SK-N-SH (cell line): ENCODE results near the gene RNASEH2B. TPM values are rescaled to one million over a fixed set of nuclear protein-coding genes. Genes with fewer than 3 reads are reported as not detected.

Source experiments
- CTCF ChIA-PET: fragments of 300-600, 350-600 bp; formaldehyde crosslinking; extraction: SDS; loops from one replicate; lab custom pipeline; 2021; lab: Yijun Ruan, JAX
- POLR2A ChIA-PET: fragments of 350-600 bp; sonication (Branson Sonifier 250); formaldehyde crosslinking; extraction: SDS; loops from one replicate; lab custom pipeline; 2020; ENCODE audit warnings: antibody characterized with exemption, inconsistent platforms; lab: Yijun Ruan, JAX
- DNase-seq: peaks from one replicate; pipeline ENCODE4 v3.0.0; 2012
- H2AFZ ChIP-seq: fragments of 200-600 bp; sonication (generic); 2 replicates; pipeline ENCODE4 v1.8.1; 2016; ENCODE audit warnings: antibody characterized with exemption, mild to moderate bottlenecking, low read depth
- H3F3A ChIP-seq: fragments of 200-600 bp; sonication (generic); replicated peaks from 2 replicates; pipeline ENCODE3; 2016; ENCODE audit warnings: antibody characterized with exemption, mild to moderate bottlenecking; ENCODE audit not compliant: insufficient read depth
- H3K27ac ChIP-seq, 2 experiments: fragments of 200-500 bp in 1 of 2; fragments of 200-600 bp in 1 of 2; sonication (Bioruptor generic) in 1 of 2; sonication (generic), shearing (Covaris generic) in 1 of 2; 2 replicates each; pipeline versions ENCODE4 v1.5.1 to v1.6.1; 2014 to 2016; ENCODE audit warnings: low read depth in 2 of 2, inconsistent platforms in 1 of 2, low read length in 1 of 2, mild to moderate bottlenecking in 1 of 2, mixed read lengths in 1 of 2
- H3K27me3 ChIP-seq: fragments of 200-600 bp; sonication (generic), shearing (Covaris generic); 2 replicates; pipeline ENCODE4 v1.6.1; 2016; ENCODE audit warnings: mixed run types; ENCODE audit not compliant: insufficient read depth
- H3K36me3 ChIP-seq, 2 experiments: fragments of 200-500 bp in 1 of 2; fragments of 200-600 bp in 1 of 2; sonication (Bioruptor generic) in 1 of 2; sonication (generic) in 1 of 2; replicated peaks in 1 of 2; 2 replicates each; pipeline versions ENCODE3 to v1.5.1; 2014 to 2016; ENCODE audit warnings: low read length in 1 of 2, mild to moderate bottlenecking in 1 of 2; ENCODE audit not compliant: insufficient read depth in 2 of 2, control insufficient read depth in 1 of 2
- H3K4me1 ChIP-seq, 2 experiments: fragments of 200-500 bp in 1 of 2; fragments of 200-600 bp in 1 of 2; sonication (Bioruptor generic) in 1 of 2; sonication (generic), shearing (Covaris generic) in 1 of 2; 2 replicates each; pipeline versions ENCODE4 v1.5.1 to v1.6.1; 2014 to 2016; ENCODE audit warnings: low read depth in 1 of 2, low read length in 1 of 2, mixed run types in 1 of 2; ENCODE audit not compliant: insufficient read depth in 2 of 2, control insufficient read depth in 1 of 2
- H3K4me2 ChIP-seq: fragments of 200-600 bp; sonication (generic), shearing (Covaris generic); 2 replicates; pipeline ENCODE4 v1.6.1; 2017; ENCODE audit warnings: mixed run types
- H3K4me3 ChIP-seq, 2 experiments: fragments of 200-500 bp in 1 of 2; fragments of 200-600 bp in 1 of 2; sonication (Bioruptor generic) in 1 of 2; sonication (generic), shearing (Covaris generic) in 1 of 2; 2 replicates each; pipeline versions ENCODE4 v1.5.1 to v1.8.1; 2014 to 2016; ENCODE audit warnings: low read depth in 2 of 2, inconsistent platforms in 1 of 2, low read length in 1 of 2, mild to moderate bottlenecking in 1 of 2, mixed read lengths in 1 of 2, moderate library complexity in 1 of 2
- H3K79me2 ChIP-seq: fragments of 200-600 bp; sonication (generic); 2 replicates; pipeline ENCODE4 v1.8.1; 2017; ENCODE audit warnings: mild to moderate bottlenecking; ENCODE audit not compliant: insufficient read depth
- H3K9ac ChIP-seq: fragments of 200-600 bp; sonication (generic); 2 replicates; pipeline ENCODE4 v1.6.1; 2017; ENCODE audit warnings: mixed run types
- H3K9me2 ChIP-seq: fragments of 200-600 bp; sonication (generic); 2 replicates; pipeline ENCODE4 v1.6.1; 2017; ENCODE audit warnings: mixed run types
- H3K9me3 ChIP-seq: fragments of 200-600 bp; sonication (generic); 2 replicates; pipeline ENCODE4 v1.6.1; 2017; ENCODE audit warnings: mixed run types, mild to moderate bottlenecking, moderate library complexity
- H4K20me1 ChIP-seq: fragments of 200-600 bp; sonication (generic); 2 replicates; pipeline ENCODE4 v1.6.1; 2017; ENCODE audit warnings: mild to moderate bottlenecking, mixed run types; ENCODE audit not compliant: insufficient read depth
- FOXJ3 ChIP-seq: sonication (generic); formaldehyde crosslinking; IDR thresholded peaks from 2 replicates; pipeline ENCODE4 v1.5.1; 2020; ENCODE audit warnings: mild to moderate bottlenecking, missing genetic modification reagents
- FOXM1 ChIP-seq: IDR thresholded peaks from 2 replicates; pipeline ENCODE4 v1.4.0; 2012; ENCODE audit warnings: low read depth, mild to moderate bottlenecking
- GATA2 ChIP-seq: sonication (generic); formaldehyde crosslinking; IDR thresholded peaks from 2 replicates; pipeline ENCODE4 v1.5.0; 2020; ENCODE audit warnings: mild to moderate bottlenecking, missing genetic modification reagents
- JUND ChIP-seq: IDR thresholded peaks from 2 replicates; pipeline ENCODE4 v1.4.0; 2012
- REST ChIP-seq: IDR thresholded peaks from 2 replicates; pipeline ENCODE4 v1.6.1; 2012; ENCODE audit warnings: mild to moderate bottlenecking, low read depth, low read length, moderate library complexity
- RFX5 ChIP-seq: IDR thresholded peaks from 2 replicates; pipeline ENCODE4 v1.6.1; 2012; ENCODE audit warnings: mild to moderate bottlenecking, improper control_type of control experiment, low read length
- WGBS: methylation state at CpG from one replicate; pipeline ENCODE4 v1.1.6; 2017; ENCODE audit warnings: low lambda C conversion rate; 5-methylcytosine and 5-hydroxymethylcytosine counted together
- polyA plus RNA-seq, 3 experiments: library from polyadenylated mRNA; depleted of rRNA; stranded (reverse); fragments of >200 nt; gene quantifications; 2 replicates each; pipeline ENCODE4 v1.2.3, GENCODE V29; 2012
- TF ChIP-seq, protein P1 (sequence below): IDR thresholded peaks from 2 replicates; pipeline ENCODE4 v1.4.0; 2012; ENCODE audit warnings: low read depth, borderline replicate concordance

Gene RNASEH2B
- polyA plus RNA-seq, 1 of the 3 experiments (the other 2 are of a cell fraction) = 13.0 TPM

DNA sequence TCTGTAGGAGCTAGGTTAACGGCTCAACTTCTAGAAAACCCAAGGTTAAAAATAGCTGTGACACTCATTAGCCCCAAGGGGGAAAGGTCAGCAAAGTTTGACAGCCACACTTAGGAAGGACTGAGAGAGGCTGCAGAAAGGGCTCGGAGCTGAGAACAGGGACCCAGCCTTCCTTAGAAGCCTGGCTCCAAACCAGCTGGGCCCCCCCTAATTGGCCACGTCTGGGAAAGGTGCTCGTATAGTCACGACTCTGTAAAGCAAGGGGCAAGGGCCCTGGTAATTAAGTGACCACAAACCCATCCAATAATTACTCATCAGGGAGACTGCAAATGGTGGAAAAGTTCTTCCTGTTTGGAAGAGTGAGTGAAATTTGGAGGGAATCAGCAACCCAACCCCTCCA, 90.5 kb downstream of the RNASEH2B start:
- 49% methylated on average over 5 of the region's 5 CpGs for WGBS
- H3K27me3 ChIP-seq = no peaks in the 10 kb centered on the region; the same call in 1 of the 2 replicates
- no peak overlapping the region for H3K4me3 ChIP-seq
- H3K9me2 ChIP-seq = no peaks in the 10 kb centered on the region
- no peaks in the 10 kb centered on the region for H3K79me2 ChIP-seq
- no peak overlapping the region for H3K9ac ChIP-seq
- H3K4me2 ChIP-seq = no peak overlapping the region
- ChIA-PET CTCF (interaction anchor here (0.7 to 1.3 kb wide), 2 partner anchors 11 to 69 kb away, joined by 3 to 4 read pairs; no protein-coding TSS in a partner anchor), POLR2A (no interaction called here)
- H3K36me3 ChIP-seq = no peaks in the 10 kb centered on the region
- H3K9me3 ChIP-seq = no peaks in the 10 kb centered on the region
- H2AFZ ChIP-seq = no peak overlapping the region
- no peaks in the 10 kb centered on the region for H3F3A ChIP-seq
- H3K27ac ChIP-seq = no peak overlapping the region
- TF ChIP-seq JUND = no peak
- TF ChIP-seq, protein P1, sequence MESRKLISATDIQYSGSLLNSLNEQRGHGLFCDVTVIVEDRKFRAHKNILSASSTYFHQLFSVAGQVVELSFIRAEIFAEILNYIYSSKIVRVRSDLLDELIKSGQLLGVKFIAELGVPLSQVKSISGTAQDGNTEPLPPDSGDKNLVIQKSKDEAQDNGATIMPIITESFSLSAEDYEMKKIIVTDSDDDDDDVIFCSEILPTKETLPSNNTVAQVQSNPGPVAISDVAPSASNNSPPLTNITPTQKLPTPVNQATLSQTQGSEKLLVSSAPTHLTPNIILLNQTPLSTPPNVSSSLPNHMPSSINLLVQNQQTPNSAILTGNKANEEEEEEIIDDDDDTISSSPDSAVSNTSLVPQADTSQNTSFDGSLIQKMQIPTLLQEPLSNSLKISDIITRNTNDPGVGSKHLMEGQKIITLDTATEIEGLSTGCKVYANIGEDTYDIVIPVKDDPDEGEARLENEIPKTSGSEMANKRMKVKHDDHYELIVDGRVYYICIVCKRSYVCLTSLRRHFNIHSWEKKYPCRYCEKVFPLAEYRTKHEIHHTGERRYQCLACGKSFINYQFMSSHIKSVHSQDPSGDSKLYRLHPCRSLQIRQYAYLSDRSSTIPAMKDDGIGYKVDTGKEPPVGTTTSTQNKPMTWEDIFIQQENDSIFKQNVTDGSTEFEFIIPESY = no peak
- TF ChIP-seq RFX5 = no peak
- no peaks in the 10 kb centered on the region for H4K20me1 ChIP-seq
- DNase-seq = no peak
- H3K4me1 ChIP-seq = no peaks in the 10 kb centered on the region; a peak in 1 of 4 replicates

- no peaks in the 10 kb centered on the region; a peak in 1 of 4 replicates for H3K4me1 ChIP-seq
- POLR2A ChIA-PET = no interaction called here
- no peak overlapping the region for H2AFZ ChIP-seq
- WGBS = 56% methylated on average over 6 of the region's 15 CpGs
- no peak overlapping the region for H3K9ac ChIP-seq
- H3K36me3 ChIP-seq = no peaks in the 10 kb centered on the region
- H3K9me2 ChIP-seq = no peaks in the 10 kb centered on the region
- H3F3A ChIP-seq = no peaks in the 10 kb centered on the region
- H3K4me2 ChIP-seq = no peak overlapping the region
- no peaks in the 10 kb centered on the region; the same call in 1 of the 2 replicates for H3K27me3 ChIP-seq
- TF ChIP-seq RFX5 = no peak
- TF ChIP-seq FOXM1 = no peak
- TF ChIP-seq FOXJ3 (CRISPR knock-in tag) = no peak
- no peak for TF ChIP-seq GATA2 (CRISPR knock-in tag)
- no peak for TF ChIP-seq REST
- CTCF ChIA-PET = interaction anchor here (0.7 kb wide), 1 partner anchor 11 kb away, joined by 3 read pairs; no protein-coding TSS in a partner anchor
- DNase-seq = no peak
- H3K9me3 ChIP-seq = no peaks in the 10 kb centered on the region
- no peaks in the 10 kb centered on the region for H3K79me2 ChIP-seq
- H4K20me1 ChIP-seq = no peaks in the 10 kb centered on the region
- H3K27ac ChIP-seq = no peak overlapping the region
- no peak overlapping the region for H3K4me3 ChIP-seq
These were observed 91.1 kb downstream of the RNASEH2B start for GRCh38 chr13:51000571-51001260.
